CD4-positive, CD25-positive, alpha-beta regulatory T cell (primary cell): ENCODE data around the gene PSMD1. TPM values are rescaled to one million over a fixed set of nuclear protein-coding genes. Genes with fewer than 3 reads are reported as not detected.

Experiments
- ATAC-seq, 2 donors: fragments of 150-1000 bp; cut with Tn5 transposase; one replicate each; pipeline ENCODE4 v1.10.0; 2021; ENCODE audit warnings: low read depth in 2 of 2, moderate number of reproducible peaks in 2 of 2, moderate library complexity in 1 of 2
- DNase-seq, 3 donors: peaks; one replicate each; pipeline versions ENCODE4 v3.0.0 to v3.0.0-alpha.2; 2012 to 2022; ENCODE audit warnings: mixed read lengths in 1 of 3
- H3K27ac ChIP-seq: one replicate; pipeline ENCODE4 v1.7.0; 2013; ENCODE audit warnings: mild to moderate bottlenecking, low read length; ENCODE audit not compliant: insufficient read depth, poor library complexity, severe bottlenecking
- H3K27me3 ChIP-seq: one replicate; pipeline ENCODE4 v1.7.0; 2013; ENCODE audit warnings: low read length; ENCODE audit not compliant: control insufficient read depth, insufficient read depth
- H3K36me3 ChIP-seq: one replicate; pipeline ENCODE4 v1.7.0; 2013; ENCODE audit warnings: mild to moderate bottlenecking, low read length, moderate library complexity; ENCODE audit not compliant: control insufficient read depth, insufficient read depth
- H3K4me1 ChIP-seq: 2 replicates; pipeline ENCODE4 v1.7.0; 2013; ENCODE audit warnings: mild to moderate bottlenecking, low read length; ENCODE audit not compliant: insufficient read depth, control insufficient read depth, poor library complexity, severe bottlenecking
- H3K4me3 ChIP-seq: one replicate; pipeline ENCODE4 v1.7.0; 2013; ENCODE audit warnings: low read depth, mild to moderate bottlenecking, low read length, moderate library complexity
- H3K9me3 ChIP-seq, 2 experiments: 1 replicate in 1 of 2; 2 replicates in 1 of 2; pipeline ENCODE4 v1.7.0; 2013; ENCODE audit warnings: low read length in 2 of 2, mild to moderate bottlenecking in 1 of 2, moderate library complexity in 1 of 2; ENCODE audit not compliant: control insufficient read depth in 2 of 2
- H3K27ac Mint-ChIP-seq, 3 donors: one replicate each; pipeline ENCODE4 v1.8.0; 2020 to 2022; ENCODE audit warnings: mild to moderate bottlenecking in 3 of 3, mixed read lengths in 3 of 3, moderate library complexity in 2 of 3
- H3K27me3 Mint-ChIP-seq: one replicate; pipeline ENCODE4 v1.8.0; 2022; ENCODE audit warnings: mild to moderate bottlenecking, mixed read lengths
- H3K36me3 Mint-ChIP-seq: one replicate; pipeline ENCODE4 v1.8.0; 2020; ENCODE audit warnings: mixed read lengths
- H3K4me1 Mint-ChIP-seq, 4 donors: one replicate each; pipeline ENCODE4 v1.8.0; 2020 to 2022; ENCODE audit warnings: mixed read lengths in 4 of 4, mild to moderate bottlenecking in 1 of 4
- H3K4me3 Mint-ChIP-seq, 4 donors: one replicate each; pipeline ENCODE4 v1.8.0; 2020 to 2022; ENCODE audit warnings: mild to moderate bottlenecking in 4 of 4, mixed read lengths in 4 of 4, moderate library complexity in 3 of 4
- H3K9me3 Mint-ChIP-seq, 7 donors: one replicate each; pipeline ENCODE4 v1.8.0; 2020 to 2022; ENCODE audit warnings: mixed read lengths in 7 of 7, mild to moderate bottlenecking in 3 of 7, moderate library complexity in 2 of 7
- polyA plus RNA-seq, 4 donors: library from polyadenylated mRNA; unstranded; fragments of 300-500 nt; fragmentation: Illumina TruSeq; gene quantifications; one replicate each; pipeline ENCODE4 v1.2.3, GENCODE V29; 2021
- total RNA-seq: library from RNA; stranded (reverse); gene quantifications from one replicate; pipeline ENCODE4 v1.2.3, GENCODE V29; 2022

The PSMD1 gene
- total and polyA plus RNA-seq, 5 donors from 2014 or later = 45.0 to 70.7 (median 61.5) TPM

DNA sequence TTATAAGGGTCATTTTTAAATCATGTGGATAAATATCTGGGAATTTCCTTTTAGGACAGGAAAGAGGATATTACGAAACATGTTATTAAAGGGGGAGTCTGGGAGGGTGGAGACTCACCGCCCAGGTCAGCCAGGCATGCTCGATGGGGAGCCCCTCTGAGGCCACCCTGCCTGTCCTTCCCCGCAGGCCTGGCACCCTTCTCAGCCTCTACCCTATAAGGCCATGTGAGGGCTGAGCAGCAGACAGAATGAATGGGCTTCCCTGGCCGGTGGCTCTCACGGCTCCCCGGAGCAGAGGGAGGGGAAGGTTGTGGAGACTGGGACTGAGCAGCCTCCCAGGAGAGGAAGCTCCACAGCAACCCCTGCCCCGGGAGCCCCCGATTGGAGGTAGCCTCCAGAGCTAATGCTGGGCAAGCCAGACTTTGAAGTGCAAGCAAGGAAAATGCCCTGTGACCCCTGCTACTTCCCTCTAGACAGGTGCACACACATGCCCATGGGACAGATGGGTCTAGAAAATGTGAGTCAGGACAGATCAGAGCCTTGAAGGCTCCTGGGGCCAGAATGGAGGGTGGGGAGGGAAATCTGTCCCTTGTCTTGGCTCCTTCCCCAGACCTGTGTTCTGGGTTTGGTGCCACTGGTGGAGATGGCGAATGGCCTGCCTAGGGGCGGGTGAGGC, 128.5 kb downstream of the PSMD1 start:
- ATAC-seq (no peak), DNase-seq (no peak)
- Histone ChIP-seq H3K4me1 (no peaks in the 10 kb centered on the region), H3K9me3 (no peaks in the 10 kb centered on the region), H3K27me3 (no peaks in the 10 kb centered on the region), H3K27ac (no peak overlapping the region), H3K36me3 (no peaks in the 10 kb centered on the region), H3K4me3 (no peak overlapping the region)
- peaks cover 18% of the 10 kb centered on the region for H3K27me3 Mint-ChIP-seq
- no peak overlapping the region for H3K4me3 Mint-ChIP-seq
- peaks cover 0 to 2% (median 0%) of the 10 kb centered on the region in 7 donors for H3K9me3 Mint-ChIP-seq
- no peaks in the 10 kb centered on the region for H3K36me3 Mint-ChIP-seq
- peaks cover 0 to 2% (median under 1%) of the 10 kb centered on the region in 4 donors for H3K4me1 Mint-ChIP-seq
- no peak overlapping the region for H3K27ac Mint-ChIP-seq

DNA sequence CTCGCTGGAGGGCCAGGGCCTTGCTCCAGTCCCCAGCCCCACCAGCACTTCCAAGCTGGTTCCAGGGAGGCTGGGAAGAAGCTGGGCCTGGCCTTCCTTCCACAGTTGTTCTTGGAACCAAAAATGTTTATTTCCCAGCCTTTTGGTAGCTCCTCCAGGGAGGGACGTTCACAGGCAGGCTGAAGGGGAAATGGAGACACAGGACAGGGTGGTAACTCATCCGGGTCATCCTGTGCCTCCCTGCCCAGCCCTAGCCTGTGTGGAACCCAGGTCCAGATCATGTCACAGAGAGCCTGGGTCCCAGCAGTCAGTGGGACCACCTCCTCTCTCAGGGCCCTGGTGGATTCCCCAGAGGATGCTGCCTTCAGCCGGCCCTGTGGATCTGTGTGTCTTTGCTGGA, 129.2 kb downstream of the PSMD1 start:
- H3K4me3 ChIP-seq = no peak overlapping the region
- H3K9me3 ChIP-seq = no peaks in the 10 kb centered on the region
- Mint-ChIP-seq H3K4me3 (no peak overlapping the region), H3K36me3 (no peaks in the 10 kb centered on the region), H3K27ac (no peak overlapping the region), H3K4me1 (peaks cover 0 to 2% (median 0%) of the 10 kb centered on the region in 4 donors), H3K9me3 (peaks cover 0 to 2% (median 0%) of the 10 kb centered on the region in 7 donors), H3K27me3 (peaks cover 18% of the 10 kb centered on the region)
- no peak overlapping the region for H3K27ac ChIP-seq
- ATAC-seq (no peak), DNase-seq (no peak)
- H3K36me3 ChIP-seq = no peaks in the 10 kb centered on the region
- H3K27me3 ChIP-seq = no peaks in the 10 kb centered on the region
- H3K4me1 ChIP-seq = no peaks in the 10 kb centered on the region

GRCh38 chr2:231186325-231186724, 129.7 kb downstream of the PSMD1 start:
- no peaks in the 10 kb centered on the region for H3K9me3 ChIP-seq
- Mint-ChIP-seq H3K36me3 (no peaks in the 10 kb centered on the region), H3K4me3 (no peak overlapping the region), H3K27ac (no peak overlapping the region), H3K9me3 (peaks cover 0 to 2% (median 0%) of the 10 kb centered on the region in 7 donors), H3K27me3 (peaks cover 19% of the 10 kb centered on the region), H3K4me1 (peaks cover 0 to 2% (median 0%) of the 10 kb centered on the region in 4 donors)
- DNase-seq (no peak), ATAC-seq (no peak)
- H3K4me1 ChIP-seq = no peaks in the 10 kb centered on the region
- no peaks in the 10 kb centered on the region for H3K36me3 ChIP-seq
- no peak overlapping the region for H3K27ac ChIP-seq
- H3K4me3 ChIP-seq = no peak overlapping the region
- no peaks in the 10 kb centered on the region for H3K27me3 ChIP-seq

- no peaks in the 10 kb centered on the region for H3K36me3 ChIP-seq
- Mint-ChIP-seq H3K4me1 (peaks cover 0 to 2% (median 0%) of the 10 kb centered on the region in 4 donors), H3K4me3 (no peak overlapping the region), H3K27me3 (peaks cover 34% of the 10 kb centered on the region), H3K9me3 (no peaks in the 10 kb centered on the region), H3K27ac (no peak overlapping the region), H3K36me3 (no peaks in the 10 kb centered on the region)
- H3K9me3 ChIP-seq = no peaks in the 10 kb centered on the region
- no peaks in the 10 kb centered on the region for H3K27me3 ChIP-seq
- DNase-seq = no peak
- no peak overlapping the region for H3K27ac ChIP-seq
- no peak overlapping the region for H3K4me3 ChIP-seq
- H3K4me1 ChIP-seq = no peaks in the 10 kb centered on the region
- ATAC-seq = no peak
These were observed 131.3 kb downstream of the PSMD1 start for GRCh38 chr2:231187736-231188505.

DNA sequence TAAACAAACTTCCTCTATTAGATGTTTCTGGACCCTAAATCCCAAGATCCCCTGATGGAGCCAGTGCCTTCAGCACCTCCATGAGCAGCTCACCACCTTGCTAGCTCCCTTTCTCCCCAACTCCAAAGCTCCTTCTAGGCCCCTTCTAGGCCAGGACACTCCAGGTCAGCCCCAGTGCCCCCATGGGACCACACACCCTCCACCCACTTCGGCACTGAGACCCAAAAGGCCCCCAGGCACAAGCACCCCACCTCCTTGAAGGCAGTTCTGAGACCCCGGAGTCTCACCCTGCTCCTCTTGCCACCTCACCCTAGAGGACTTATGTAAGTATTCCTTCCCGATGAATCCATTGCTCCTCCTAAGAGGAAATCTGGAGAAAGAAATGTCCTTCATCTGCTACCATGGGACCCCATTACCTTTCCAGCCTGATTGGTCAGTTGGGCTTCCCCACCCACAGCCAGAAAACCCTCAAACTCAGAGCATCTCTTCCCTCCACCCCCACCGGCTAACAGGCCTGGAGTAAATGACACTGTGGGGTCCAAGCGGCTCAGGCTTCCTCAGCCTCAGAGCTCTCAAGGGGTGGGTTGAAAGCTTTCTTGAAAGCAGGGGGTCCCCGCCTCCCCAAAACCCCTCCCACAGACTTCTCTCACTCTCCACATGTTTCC, 132.0 kb downstream of the PSMD1 start:
- Histone ChIP-seq H3K4me3 (no peak overlapping the region), H3K36me3 (no peaks in the 10 kb centered on the region), H3K27me3 (no peaks in the 10 kb centered on the region), H3K9me3 (no peaks in the 10 kb centered on the region), H3K4me1 (no peaks in the 10 kb centered on the region), H3K27ac (no peak overlapping the region)
- H3K27ac Mint-ChIP-seq = no peak overlapping the region
- H3K36me3 Mint-ChIP-seq = no peaks in the 10 kb centered on the region
- ATAC-seq = no peak
- no peak for DNase-seq
- peak overlapping the region in 1 of 4 donors; percentile 78 for H3K4me3 Mint-ChIP-seq
- H3K27me3 Mint-ChIP-seq = peaks cover 35% of the 10 kb centered on the region
- H3K4me1 Mint-ChIP-seq = peaks cover 0 to 2% (median 0%) of the 10 kb centered on the region in 4 donors
- no peaks in the 10 kb centered on the region for H3K9me3 Mint-ChIP-seq

GRCh38 chr2:231189171-231189530, 132.5 kb downstream of the PSMD1 start:
- Histone ChIP-seq H3K27me3 (no peaks in the 10 kb centered on the region), H3K4me1 (no peaks in the 10 kb centered on the region), H3K27ac (no peak overlapping the region), H3K9me3 (no peaks in the 10 kb centered on the region), H3K36me3 (no peaks in the 10 kb centered on the region), H3K4me3 (no peak overlapping the region)
- Mint-ChIP-seq H3K27ac (no peak overlapping the region), H3K4me3 (no peak overlapping the region), H3K9me3 (no peaks in the 10 kb centered on the region), H3K27me3 (peaks cover 41% of the 10 kb centered on the region), H3K4me1 (peaks cover 0 to 2% (median 0%) of the 10 kb centered on the region in 4 donors), H3K36me3 (no peaks in the 10 kb centered on the region)
- DNase-seq = no peak
- no peak for ATAC-seq

GRCh38 chr2:231189571-231190495, 133.2 kb downstream of the PSMD1 start:
- peaks cover under 1% of the 10 kb centered on the region for H3K27me3 ChIP-seq
- Mint-ChIP-seq H3K4me1 (peaks cover 0 to 2% (median 0%) of the 10 kb centered on the region in 4 donors), H3K27ac (no peak overlapping the region), H3K36me3 (no peaks in the 10 kb centered on the region), H3K27me3 (peaks cover 42% of the 10 kb centered on the region), H3K4me3 (peak overlapping the region in 1 of 4 donors; percentile 23), H3K9me3 (no peaks in the 10 kb centered on the region)
- no peak overlapping the region for H3K4me3 ChIP-seq
- H3K4me1 ChIP-seq = no peaks in the 10 kb centered on the region
- DNase-seq (no peak), ATAC-seq (no peak)
- H3K9me3 ChIP-seq = no peaks in the 10 kb centered on the region
- no peak overlapping the region for H3K27ac ChIP-seq
- H3K36me3 ChIP-seq = no peaks in the 10 kb centered on the region
